K562 (cell line): ENCODE results near the gene CALML3. TPM values are rescaled to one million over a fixed set of nuclear protein-coding genes. Genes with fewer than 3 reads are reported as not detected.
A peak's percentile ranks its signal among the peaks of the same experiment; 100 is the strongest.

ENCODE experiments used
- ATAC-seq: fragments of 200-7000 bp; cut with Tn5 transposase; 3 replicates; pipeline ENCODE4 v1.9.1; 2020; ENCODE audit warnings: moderate library complexity
- BruUV-seq: library from RNA; stranded (reverse); fragments of 400-500 nt; replicated peaks from 2 replicates; lab custom pipeline; 2021; lab: Mats Ljungman, UMichigan
- CTCF ChIA-PET: fragments of 300-600 bp; formaldehyde crosslinking; extraction: SDS; loops from one replicate; lab custom pipeline; 2021; ENCODE audit warnings: low intra/inter-chr PET ratio; lab: Yijun Ruan, JAX
- POLR2A ChIA-PET: fragments of 300-600, 350-650 bp; sonication (Branson Sonifier 250); formaldehyde crosslinking; extraction: SDS; loops from one replicate; lab custom pipeline; 2021; ENCODE audit warnings: antibody characterized with exemption, inconsistent platforms; lab: Yijun Ruan, JAX
- DNase-seq, 4 experiments: peaks; one replicate each; pipeline versions ENCODE4 v3.0.0 to v3.0.0-alpha.2; 2011 to 2018; ENCODE audit warnings: low spot score in 3 of 4, mixed read lengths in 3 of 4; ENCODE audit errors: extremely low read depth in 1 of 4
- FAIRE-seq: peaks from 2 replicates; lab custom pipeline; 2011; peaks lifted over from hg19 to GRCh38; lab: Jason Lieb, UNC
- H2AFZ ChIP-seq: 2 replicates; pipeline ENCODE4 v1.6.0; 2011; ENCODE audit warnings: low read depth, low read length, control low read depth, inconsistent platforms
- H3K27ac ChIP-seq: fragments of 200-600 bp; 3 replicates; pipeline ENCODE4 v1.8.0; 2011; ENCODE audit warnings: low read depth, mild to moderate bottlenecking, control low read depth, inconsistent platforms, low read length, moderate library complexity, mixed read lengths; ENCODE audit errors: extremely low read depth
- H3K27me3 ChIP-seq, 2 experiments: fragments of 300-600 bp in 1 of 2; 2 replicates in 1 of 2; 3 replicates in 1 of 2; pipeline versions ENCODE4 v1.6.0 to v1.8.0; 2011; ENCODE audit warnings: inconsistent platforms in 2 of 2, low read length in 2 of 2, mild to moderate bottlenecking in 1 of 2, mixed read lengths in 1 of 2, moderate library complexity in 1 of 2; ENCODE audit not compliant: control insufficient read depth in 2 of 2, insufficient read depth in 2 of 2
- H3K36me3 ChIP-seq: fragments of 300-600 bp; 3 replicates; pipeline ENCODE4 v1.8.0; 2011; ENCODE audit warnings: mild to moderate bottlenecking, low read length, inconsistent platforms; ENCODE audit not compliant: control insufficient read depth, insufficient read depth
- H3K4me1 ChIP-seq, 2 experiments: fragments of 200-600 bp in 1 of 2; replicated peaks in 1 of 2; 2 replicates in 1 of 2; 3 replicates in 1 of 2; pipeline versions ENCODE4 v1.5.1 to v1.8.0; 2011; ENCODE audit warnings: inconsistent platforms in 2 of 2, low read length in 2 of 2, mild to moderate bottlenecking in 1 of 2, mixed read lengths in 1 of 2, moderate library complexity in 1 of 2; ENCODE audit not compliant: control insufficient read depth in 2 of 2, insufficient read depth in 2 of 2
- H3K4me2 ChIP-seq: 2 replicates; pipeline ENCODE4 v1.6.1; 2011; ENCODE audit warnings: low read length, control low read depth, inconsistent platforms, mixed read lengths; ENCODE audit not compliant: insufficient read depth
- H3K4me3 ChIP-seq: fragments of 200-600 bp; sonication (generic), shearing (Covaris generic); 2 replicates; pipeline ENCODE4 v1.5.1; 2016; ENCODE audit warnings: control low read depth, inconsistent platforms
- H3K79me2 ChIP-seq: fragments of 200-600 bp; 3 replicates; pipeline ENCODE4 v1.8.0; 2011; ENCODE audit warnings: low read length, inconsistent platforms; ENCODE audit not compliant: control insufficient read depth, insufficient read depth
- H3K9ac ChIP-seq, 2 experiments: 2 replicates each; pipeline versions ENCODE4 v1.6.0 to v1.6.1; 2011; ENCODE audit warnings: low read depth in 2 of 2, low read length in 2 of 2, control low read depth in 1 of 2, inconsistent platforms in 1 of 2, mild to moderate bottlenecking in 1 of 2, mixed read lengths in 1 of 2; ENCODE audit not compliant: insufficient read depth in 1 of 2
- H3K9me1 ChIP-seq: one replicate; pipeline ENCODE4 v1.6.0; 2011; ENCODE audit warnings: inconsistent platforms, mild to moderate bottlenecking, low read length, moderate library complexity; ENCODE audit not compliant: control insufficient read depth, insufficient read depth
- H3K9me3 ChIP-seq: replicated peaks from 2 replicates; pipeline ENCODE4 v1.5.1; 2011; ENCODE audit warnings: low read depth, low read length, inconsistent platforms; ENCODE audit not compliant: control insufficient read depth, insufficient read depth
- H4K20me1 ChIP-seq: replicated peaks from 2 replicates; pipeline ENCODE4 v1.6.1; 2011; ENCODE audit warnings: low read length, inconsistent platforms, mixed read lengths; ENCODE audit not compliant: control insufficient read depth, insufficient read depth
- ESRRA ChIP-seq: fragments of 450-650 bp; IDR thresholded peaks from 2 replicates; pipeline ENCODE4 v1.6.1; 2014; ENCODE audit warnings: low read depth, mild to moderate bottlenecking, moderate library complexity, borderline replicate concordance
- MTA3 ChIP-seq: fragments of 450-650 bp; formaldehyde crosslinking; IDR thresholded peaks from 2 replicates; pipeline ENCODE4 v1.6.1; 2017; ENCODE audit warnings: mild to moderate bottlenecking, borderline replicate concordance
- NR2C2 ChIP-seq, 2 experiments: fragments of 200-800 bp in 1 of 2; sonication (Bioruptor generic) in 1 of 2; sonication (generic) in 1 of 2; formaldehyde crosslinking in 1 of 2; IDR thresholded peaks; 2 replicates each; pipeline versions ENCODE4 v1.6.1 to v1.8.0; 2016 to 2022; ENCODE audit warnings: mild to moderate bottlenecking in 1 of 2, missing compliant biosample characterization in 1 of 2, missing genetic modification characterization in 1 of 2, missing genetic modification reagents in 1 of 2
- SIRT6 ChIP-seq: IDR thresholded peaks from one replicate; pipeline ENCODE4 v1.6.1; 2012; ENCODE audit warnings: low read depth, mild to moderate bottlenecking, control low read depth, inconsistent platforms, low read length, moderate library complexity
- SP2 ChIP-seq: IDR thresholded peaks from 2 replicates; pipeline ENCODE4 v1.6.1; 2011; ENCODE audit warnings: mild to moderate bottlenecking, low read depth, low read length, moderate library complexity; ENCODE audit not compliant: poor library complexity, severe bottlenecking; ENCODE audit errors: extremely low read depth
- WGBS: fragments of 100-300 bp; shearing (Covaris generic); methylation state at CpG from one replicate; pipeline ENCODE4 v1.1.6; 2016; ENCODE audit warnings: low coverage, mixed read lengths; ENCODE audit not compliant: insufficient coverage; ENCODE audit errors: missing lambda C conversion rate; 5-methylcytosine and 5-hydroxymethylcytosine counted together
- in situ Hi-C: fragments of 300-500 bp; cut with MboI; formaldehyde crosslinking; loops from 4 replicates; pipeline ENCODE4 v1.15.0; 2018; ENCODE audit warnings: inconsistent platforms, mixed read lengths
- intact Hi-C: fragments of 100-400 bp; cut with micrococcal nuclease; formaldehyde crosslinking; loops from 2 replicates; pipeline ENCODE4 v1.14.2; 2022
- polyA plus RNA-seq, 8 experiments: library from polyadenylated mRNA; depleted of rRNA in 4 of 8; stranded (reverse) in 5 of 8; unstranded in 3 of 8; fragments of >200 nt; fragmentation: Nextera tagmentation in 2 of 8; fragmentation: Illumina TruSeq in 1 of 8; extraction: Ambion mirVana in 2 of 8; extraction: Trizol in 1 of 8; gene quantifications; 2 replicates each; pipeline versions ENCODE4 v1.2.1 to v1.2.3, GENCODE V29; 2011 to 2014; ENCODE audit warnings: inconsistent platforms in 1 of 8, missing spikeins in 1 of 8
- total RNA-seq, 7 experiments: library from RNA; depleted of rRNA in 6 of 7; stranded (reverse); fragments of >200 nt in 6 of 7; fragmentation: Illumina TruSeq in 2 of 7; extraction: Trizol in 2 of 7; gene quantifications; 2 replicates each; pipeline versions ENCODE4 v1.2.1 to v1.2.3, GENCODE V29; 2011 to 2021; ENCODE audit warnings: low replicate concordance in 1 of 7
- TF ChIP-seq, protein P1 (sequence below): sonication (generic); formaldehyde crosslinking; IDR thresholded peaks from 2 replicates; pipeline ENCODE4 v1.8.1; 2023; ENCODE audit warnings: mild to moderate bottlenecking, missing genetic modification reagents
- TF ChIP-seq, protein P2 (sequence below): IDR thresholded peaks from 2 replicates; pipeline ENCODE4 v1.6.1; 2011; ENCODE audit warnings: borderline replicate concordance, low read depth, mild to moderate bottlenecking, moderate library complexity, low read length; ENCODE audit not compliant: insufficient read depth, poor library complexity, severe bottlenecking
- TF ChIP-seq, protein P3 (sequence below): sonication (generic); formaldehyde crosslinking; IDR thresholded peaks from 2 replicates; pipeline ENCODE4 v1.8.0; 2022; ENCODE audit warnings: mild to moderate bottlenecking, missing genetic modification reagents, borderline replicate concordance
- TF ChIP-seq, protein P4 (sequence below): sonication (generic); formaldehyde crosslinking; IDR thresholded peaks from 2 replicates; pipeline ENCODE4 v1.8.0; 2022; ENCODE audit warnings: missing genetic modification reagents, mild to moderate bottlenecking, moderate library complexity, borderline replicate concordance

CALML3 gene
- total and polyA plus RNA-seq, 9 of the 15 experiments (the other 6 are each of a cell fraction or from before 2014, with no cell fraction given), result not detected

DNA sequence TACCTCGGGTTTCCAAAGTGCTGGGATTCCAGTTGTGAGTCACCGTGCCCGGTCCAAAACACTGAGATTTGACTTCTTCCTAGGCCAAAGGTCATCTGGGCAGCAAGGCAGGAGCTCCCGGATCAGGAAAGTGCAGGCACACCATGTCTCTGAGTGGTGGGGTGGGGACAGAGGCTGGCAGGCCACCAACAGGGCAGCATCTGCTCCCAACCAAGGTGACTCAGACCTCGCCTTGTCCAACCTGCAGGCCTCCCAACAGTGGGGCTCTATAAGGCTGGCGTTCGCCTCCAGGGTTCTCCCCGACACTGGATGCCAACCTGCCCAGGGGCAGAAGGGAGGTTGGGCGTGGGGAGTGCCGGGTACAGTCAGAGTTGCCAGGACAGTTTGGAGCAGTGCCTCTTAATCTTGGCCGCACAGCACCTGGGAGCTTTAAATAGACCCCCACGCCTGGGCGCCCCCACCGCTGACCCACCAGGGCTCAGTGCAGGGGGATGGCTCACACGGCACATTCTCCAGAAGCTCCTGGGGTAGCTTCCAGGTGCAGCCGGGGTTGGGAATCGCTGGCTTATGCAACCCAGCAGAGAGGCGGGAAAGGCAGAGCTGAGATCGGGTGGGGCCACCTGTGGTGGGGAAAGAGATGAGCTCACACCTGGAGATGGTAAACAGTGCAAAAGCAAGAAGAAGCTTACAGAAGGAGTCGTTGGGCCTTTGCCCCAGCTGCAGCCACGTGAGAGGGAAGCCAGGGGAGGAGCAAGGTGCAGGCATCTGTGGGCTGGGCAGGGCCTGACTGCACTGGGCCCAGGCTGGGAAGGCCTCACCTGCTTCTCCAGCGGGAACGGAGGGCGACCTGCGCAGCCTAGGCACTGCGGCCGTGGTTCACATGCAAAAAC is 36.2 kb upstream of the CALML3 start (continued):
- TF ChIP-seq NR2C2 (CRISPR knock-in tag; IDR thresholded peaks at IDR 0.05) (no peak), NR2C2 (tag; IDR thresholded peaks at IDR 0.05) (peak; percentile 85)

DNA sequence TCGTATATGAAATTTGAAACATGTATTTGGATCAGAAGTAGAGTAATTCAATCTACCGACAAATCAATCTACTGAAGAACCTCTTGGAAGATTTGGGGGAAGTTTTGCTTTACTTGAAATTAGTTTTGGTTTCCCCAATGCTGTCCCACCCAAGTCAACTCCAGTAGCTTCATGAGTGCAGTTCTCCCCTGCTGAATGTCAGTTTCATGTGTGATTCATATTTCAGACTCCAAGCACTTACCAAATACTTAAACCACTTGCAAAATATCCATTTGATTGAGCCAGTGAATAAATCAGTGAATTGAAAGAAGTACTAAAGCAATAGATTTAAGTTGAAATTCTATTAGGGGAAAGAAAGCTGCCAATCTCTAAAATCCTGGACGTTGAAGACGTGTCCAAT is 34.7 kb upstream of the CALML3 start:
- ATAC-seq (no peak), DNase-seq (no peak), FAIRE-seq (no peak)
- Histone ChIP-seq H3K36me3 (peaks cover 7% of the 10 kb centered on the region; the same call in 2 of the 3 replicates), H3K79me2 (peaks cover 34% of the 10 kb centered on the region), H2AFZ (no peak overlapping the region; the same call in 1 of the 2 replicates), H3K9me1 (no peaks in the 10 kb centered on the region), H3K9me3 (no peaks in the 10 kb centered on the region), H3K4me1 (peaks cover 11 to 51% of the 10 kb centered on the region in 2 experiments; a peak in 4 of 5 replicates), H4K20me1 (no peaks in the 10 kb centered on the region), H3K9ac (no peak overlapping the region), H3K27me3 (no peaks in the 10 kb centered on the region), H3K4me2 (no peak overlapping the region), H3K27ac (no peak overlapping the region), H3K4me3 (no peak overlapping the region)
- intact Hi-C loops (no loop called here), in situ Hi-C loops (no loop called here)
- POLR2A ChIA-PET, result interaction anchor here (0.8 to 1.8 kb wide), 2 partner anchors 9 to 28 kb away, joined by 3 to 8 read pairs; partner anchors contain the start of gene CALML5
- BruUV-seq, result no TSS peak
- 69% methylated on average over 4 of the region's 4 CpGs for WGBS
- CTCF ChIA-PET, result no interaction called here
- TF ChIP-seq, protein P1, sequence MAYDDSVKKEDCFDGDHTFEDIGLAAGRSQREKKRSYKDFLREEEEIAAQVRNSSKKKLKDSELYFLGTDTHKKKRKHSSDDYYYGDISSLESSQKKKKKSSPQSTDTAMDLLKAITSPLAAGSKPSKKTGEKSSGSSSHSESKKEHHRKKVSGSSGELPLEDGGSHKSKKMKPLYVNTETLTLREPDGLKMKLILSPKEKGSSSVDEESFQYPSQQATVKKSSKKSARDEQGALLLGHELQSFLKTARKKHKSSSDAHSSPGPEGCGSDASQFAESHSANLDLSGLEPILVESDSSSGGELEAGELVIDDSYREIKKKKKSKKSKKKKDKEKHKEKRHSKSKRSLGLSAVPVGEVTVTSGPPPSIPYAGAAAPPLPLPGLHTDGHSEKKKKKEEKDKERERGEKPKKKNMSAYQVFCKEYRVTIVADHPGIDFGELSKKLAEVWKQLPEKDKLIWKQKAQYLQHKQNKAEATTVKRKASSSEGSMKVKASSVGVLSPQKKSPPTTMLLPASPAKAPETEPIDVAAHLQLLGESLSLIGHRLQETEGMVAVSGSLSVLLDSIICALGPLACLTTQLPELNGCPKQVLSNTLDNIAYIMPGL (CRISPR knock-in tag), result no peak
- TF ChIP-seq SP2 (no peak), ESRRA (no peak), MTA3 (no peak), SIRT6 (no peak)
- TF ChIP-seq, protein P2, sequence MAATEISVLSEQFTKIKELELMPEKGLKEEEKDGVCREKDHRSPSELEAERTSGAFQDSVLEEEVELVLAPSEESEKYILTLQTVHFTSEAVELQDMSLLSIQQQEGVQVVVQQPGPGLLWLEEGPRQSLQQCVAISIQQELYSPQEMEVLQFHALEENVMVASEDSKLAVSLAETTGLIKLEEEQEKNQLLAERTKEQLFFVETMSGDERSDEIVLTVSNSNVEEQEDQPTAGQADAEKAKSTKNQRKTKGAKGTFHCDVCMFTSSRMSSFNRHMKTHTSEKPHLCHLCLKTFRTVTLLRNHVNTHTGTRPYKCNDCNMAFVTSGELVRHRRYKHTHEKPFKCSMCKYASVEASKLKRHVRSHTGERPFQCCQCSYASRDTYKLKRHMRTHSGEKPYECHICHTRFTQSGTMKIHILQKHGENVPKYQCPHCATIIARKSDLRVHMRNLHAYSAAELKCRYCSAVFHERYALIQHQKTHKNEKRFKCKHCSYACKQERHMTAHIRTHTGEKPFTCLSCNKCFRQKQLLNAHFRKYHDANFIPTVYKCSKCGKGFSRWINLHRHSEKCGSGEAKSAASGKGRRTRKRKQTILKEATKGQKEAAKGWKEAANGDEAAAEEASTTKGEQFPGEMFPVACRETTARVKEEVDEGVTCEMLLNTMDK, result no peak
- TF ChIP-seq, protein P3, sequence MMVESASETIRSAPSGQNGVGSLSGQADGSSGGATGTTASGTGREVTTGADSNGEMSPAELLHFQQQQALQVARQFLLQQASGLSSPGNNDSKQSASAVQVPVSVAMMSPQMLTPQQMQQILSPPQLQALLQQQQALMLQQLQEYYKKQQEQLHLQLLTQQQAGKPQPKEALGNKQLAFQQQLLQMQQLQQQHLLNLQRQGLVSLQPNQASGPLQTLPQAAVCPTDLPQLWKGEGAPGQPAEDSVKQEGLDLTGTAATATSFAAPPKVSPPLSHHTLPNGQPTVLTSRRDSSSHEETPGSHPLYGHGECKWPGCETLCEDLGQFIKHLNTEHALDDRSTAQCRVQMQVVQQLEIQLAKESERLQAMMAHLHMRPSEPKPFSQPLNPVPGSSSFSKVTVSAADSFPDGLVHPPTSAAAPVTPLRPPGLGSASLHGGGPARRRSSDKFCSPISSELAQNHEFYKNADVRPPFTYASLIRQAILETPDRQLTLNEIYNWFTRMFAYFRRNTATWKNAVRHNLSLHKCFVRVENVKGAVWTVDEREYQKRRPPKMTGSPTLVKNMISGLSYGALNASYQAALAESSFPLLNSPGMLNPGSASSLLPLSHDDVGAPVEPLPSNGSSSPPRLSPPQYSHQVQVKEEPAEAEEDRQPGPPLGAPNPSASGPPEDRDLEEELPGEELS (CRISPR knock-in tag), result no peak
- TF ChIP-seq, protein P4, sequence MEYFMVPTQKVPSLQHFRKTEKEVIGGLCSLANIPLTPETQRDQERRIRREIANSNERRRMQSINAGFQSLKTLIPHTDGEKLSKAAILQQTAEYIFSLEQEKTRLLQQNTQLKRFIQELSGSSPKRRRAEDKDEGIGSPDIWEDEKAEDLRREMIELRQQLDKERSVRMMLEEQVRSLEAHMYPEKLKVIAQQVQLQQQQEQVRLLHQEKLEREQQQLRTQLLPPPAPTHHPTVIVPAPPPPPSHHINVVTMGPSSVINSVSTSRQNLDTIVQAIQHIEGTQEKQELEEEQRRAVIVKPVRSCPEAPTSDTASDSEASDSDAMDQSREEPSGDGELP (CRISPR knock-in tag), result no peak
